Keratinocyte (primary cell): ENCODE data around the gene LMO7. TPM values are rescaled to one million over a fixed set of nuclear protein-coding genes. Genes with fewer than 3 reads are reported as not detected.

Experiments
- DNase-seq: peaks from one replicate; pipeline ENCODE4 v3.0.0-alpha.2; 2011; ENCODE audit warnings: low read depth, missing footprints, low spot score
- FAIRE-seq: peaks from 2 replicates; lab custom pipeline; 2011; peaks lifted over from hg19 to GRCh38; lab: Jason Lieb, UNC
- H2AFZ ChIP-seq: 2 replicates; pipeline ENCODE4 v1.6.0; 2012; ENCODE audit warnings: low read length, control low read depth, inconsistent platforms; ENCODE audit not compliant: control insufficient read depth
- H3K27ac ChIP-seq: 2 replicates; pipeline ENCODE4 v1.5.1; 2011; ENCODE audit warnings: low read length; ENCODE audit not compliant: control insufficient read depth, insufficient read depth
- H3K27me3 ChIP-seq: 3 replicates; pipeline ENCODE4 v1.6.0; 2011; ENCODE audit warnings: low read length; ENCODE audit not compliant: control insufficient read depth, insufficient read depth; ENCODE audit errors: extremely low read depth
- H3K36me3 ChIP-seq, 2 experiments: 2 replicates in 1 of 2; 3 replicates in 1 of 2; pipeline ENCODE4 v1.5.1; 2011; ENCODE audit warnings: low read length in 2 of 2, mild to moderate bottlenecking in 1 of 2; ENCODE audit not compliant: control insufficient read depth in 2 of 2, insufficient read depth in 2 of 2; ENCODE audit errors: extremely low read depth in 1 of 2
- H3K4me1 ChIP-seq: 3 replicates; pipeline ENCODE4 v1.5.1; 2011; ENCODE audit warnings: low read length; ENCODE audit not compliant: control insufficient read depth, insufficient read depth; ENCODE audit errors: extremely low read depth
- H3K4me2 ChIP-seq: 3 replicates; pipeline ENCODE4 v1.6.0; 2011; ENCODE audit warnings: low read depth, low read length; ENCODE audit not compliant: control insufficient read depth, insufficient read depth; ENCODE audit errors: extremely low read depth
- H3K4me3 ChIP-seq, 3 experiments: fragments of 200-600 bp in 1 of 3; sonication (generic) in 1 of 3; 2 replicates in 2 of 3; 3 replicates in 1 of 3; pipeline ENCODE4 v1.5.1; 2011 to 2016; ENCODE audit warnings: low read length in 3 of 3, mild to moderate bottlenecking in 3 of 3, control low read depth in 2 of 3, inconsistent platforms in 1 of 3, low read depth in 1 of 3, mixed read lengths in 1 of 3, mixed run types in 1 of 3, moderate library complexity in 1 of 3; ENCODE audit not compliant: control insufficient read depth in 2 of 3, insufficient read depth in 2 of 3; ENCODE audit errors: extremely low read depth in 1 of 3
- H3K79me2 ChIP-seq: 2 replicates; pipeline ENCODE4 v1.6.0; 2012; ENCODE audit warnings: low read length; ENCODE audit not compliant: control insufficient read depth, insufficient read depth
- H3K9ac ChIP-seq: 3 replicates; pipeline ENCODE4 v1.6.0; 2011; ENCODE audit warnings: low read length; ENCODE audit not compliant: control insufficient read depth, insufficient read depth; ENCODE audit errors: extremely low read depth
- H3K9me1 ChIP-seq: 3 replicates; pipeline ENCODE4 v1.6.0; 2011; ENCODE audit warnings: low read length; ENCODE audit not compliant: control insufficient read depth, insufficient read depth; ENCODE audit errors: extremely low read depth
- H3K9me3 ChIP-seq: 2 replicates; pipeline ENCODE4 v1.5.1; 2012; ENCODE audit warnings: low read depth, low read length; ENCODE audit not compliant: control insufficient read depth
- H4K20me1 ChIP-seq: 3 replicates; pipeline ENCODE4 v1.6.0; 2011; ENCODE audit warnings: low read length; ENCODE audit not compliant: control insufficient read depth, insufficient read depth; ENCODE audit errors: extremely low read depth
- CTCF ChIP-seq, 3 experiments: IDR thresholded peaks in 1 of 3; conservative IDR thresholded peaks in 1 of 3; optimal IDR thresholded peaks in 1 of 3; 2 replicates in 2 of 3; 3 replicates in 1 of 3; pipeline versions ENCODE3 to v1.5.1; 2011; ENCODE audit warnings: low read length in 3 of 3, mild to moderate bottlenecking in 3 of 3, moderate library complexity in 2 of 3, control low read depth in 1 of 3, inconsistent platforms in 1 of 3; ENCODE audit not compliant: insufficient read depth in 2 of 3; ENCODE audit errors: extremely low read depth in 1 of 3
- EZH2 ChIP-seq: IDR thresholded peaks from one replicate; pipeline ENCODE4 v1.6.1; 2012; ENCODE audit warnings: inconsistent platforms, mild to moderate bottlenecking, low read length, moderate library complexity
- dilution Hi-C: fragments of 300-500 bp; cut with MboI; formaldehyde crosslinking; loops from one replicate; pipeline ENCODE4 v1.7.0; 2020; ENCODE audit warnings: low sequenced_read_pairs; ENCODE audit not compliant: extremely low pct_ligation_motif_present
- polyA plus RNA-seq, 5 experiments: library from polyadenylated mRNA; depleted of rRNA in 3 of 5; stranded (reverse) in 3 of 5; stranded (forward) in 1 of 5; unstranded in 1 of 5; fragments of >200 nt; gene quantifications; 1 replicate in 1 of 5; 2 replicates in 3 of 5; 3 replicates in 1 of 5; pipeline versions ENCODE4 v1.2.1 to v1.2.3, GENCODE V29; 2011 to 2012; ENCODE audit warnings: missing spikeins in 2 of 5, low read depth in 1 of 5, low replicate concordance in 1 of 5

The LMO7 gene
- polyA plus RNA-seq, 1 donor (not counting 4 experiments of a cell fraction or from before 2014, with no cell fraction given): 8.9 TPM

DNA sequence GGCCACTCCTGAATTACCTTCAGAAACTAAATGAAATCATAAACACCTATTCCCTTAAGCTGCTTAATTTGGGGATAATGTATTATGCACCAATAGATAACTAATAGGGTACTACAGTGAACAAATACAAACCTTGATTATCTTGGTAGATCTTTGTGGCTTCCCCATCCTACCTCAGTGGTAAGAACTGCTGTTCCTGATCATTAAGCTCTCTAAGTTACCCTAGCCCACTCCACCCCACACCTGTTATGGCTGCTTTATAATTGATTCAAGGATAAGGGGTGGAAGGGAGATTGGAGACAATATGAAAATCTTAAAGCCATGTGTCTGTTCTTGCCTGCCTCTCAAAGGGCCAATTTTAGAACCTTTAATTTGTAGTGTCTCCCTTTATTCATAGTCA is 121.2 kb downstream of the LMO7 start:
- Histone ChIP-seq H3K79me2 (no peaks in the 10 kb centered on the region), H3K4me1 (peaks cover 2% of the 10 kb centered on the region), H3K36me3 (no peaks in the 10 kb centered on the region), H3K27ac (no peak overlapping the region), H3K9me3 (no peaks in the 10 kb centered on the region), H4K20me1 (no peaks in the 10 kb centered on the region), H3K9me1 (no peaks in the 10 kb centered on the region), H3K4me3 (no peak overlapping the region), H3K9ac (no peak overlapping the region), H3K4me2 (no peak overlapping the region), H3K27me3 (no peaks in the 10 kb centered on the region), H2AFZ (no peak overlapping the region)
- FAIRE-seq (no peak), DNase-seq (no peak)
- TF ChIP-seq EZH2 (no peak), CTCF (optimal IDR thresholded peaks at IDR 0.05 in 1 of 3, IDR thresholded peaks at IDR 0.05 in 1 of 3, conservative IDR thresholded peaks at IDR 0.05 in 1 of 3; ENCODE audit: extremely low read depth in 1 of 3, insufficient read depth in 2 of 3, low read length in 3 of 3) (no peak)
- dilution Hi-C loops: no loop called here

GRCh38 chr13:75759531-75759930 is 123.4 kb downstream of the LMO7 start:
- Histone ChIP-seq H3K36me3 (no peaks in the 10 kb centered on the region), H3K27me3 (no peaks in the 10 kb centered on the region), H3K4me1 (peaks cover 12% of the 10 kb centered on the region), H3K27ac (no peak overlapping the region), H3K9me3 (no peaks in the 10 kb centered on the region), H3K79me2 (no peaks in the 10 kb centered on the region), H3K4me2 (no peak overlapping the region), H3K9me1 (no peaks in the 10 kb centered on the region), H4K20me1 (no peaks in the 10 kb centered on the region), H2AFZ (no peak overlapping the region), H3K4me3 (no peak overlapping the region), H3K9ac (no peak overlapping the region)
- dilution Hi-C loops: no loop called here
- FAIRE-seq (no peak), DNase-seq (no peak)
- TF ChIP-seq CTCF (optimal IDR thresholded peaks at IDR 0.05 in 1 of 3, IDR thresholded peaks at IDR 0.05 in 1 of 3, conservative IDR thresholded peaks at IDR 0.05 in 1 of 3; ENCODE audit: extremely low read depth in 1 of 3, insufficient read depth in 2 of 3, low read length in 3 of 3) (no peak), EZH2 (no peak)
